HEK293 (cell line): ENCODE data around the gene TASOR2.
A peak's percentile ranks its signal among the peaks of the same experiment; 100 is the strongest.

ENCODE experiments used
- BCL6B ChIP-seq: fragments of 450-650 bp; formaldehyde crosslinking; IDR thresholded peaks from 2 replicates; pipeline ENCODE4 v1.5.1; 2017; ENCODE audit warnings: missing biosample characterization, missing genetic modification characterization
- GLIS1 ChIP-seq: fragments of 450-650 bp; formaldehyde crosslinking; IDR thresholded peaks from 2 replicates; pipeline ENCODE4 v1.5.1; 2016; ENCODE audit warnings: missing biosample characterization, missing genetic modification characterization
- HOXC10 ChIP-seq: sonication (generic); formaldehyde crosslinking; IDR thresholded peaks from 2 replicates; pipeline ENCODE4 v1.8.1; 2023; ENCODE audit warnings: mild to moderate bottlenecking, missing genetic modification reagents
- INSM2 ChIP-seq: fragments of 450-650 bp; formaldehyde crosslinking; IDR thresholded peaks from 2 replicates; pipeline ENCODE4 v1.5.1; 2016; ENCODE audit warnings: missing biosample characterization, missing genetic modification characterization
- KLF17 ChIP-seq: fragments of 450-650 bp; formaldehyde crosslinking; IDR thresholded peaks from 2 replicates; pipeline ENCODE4 v1.5.1; 2016; ENCODE audit warnings: missing biosample characterization, missing genetic modification characterization
- RBAK ChIP-seq: fragments of 450-650 bp; formaldehyde crosslinking; IDR thresholded peaks from 2 replicates; pipeline ENCODE4 v1.5.1; 2016; ENCODE audit warnings: missing biosample characterization, missing genetic modification characterization
- REPIN1 ChIP-seq: fragments of 450-650 bp; formaldehyde crosslinking; IDR thresholded peaks from 2 replicates; pipeline ENCODE4 v1.5.1; 2017; ENCODE audit warnings: missing biosample characterization, missing genetic modification characterization, low read depth
- SETDB1 ChIP-seq: IDR thresholded peaks from one replicate; pipeline ENCODE4 v1.6.1; 2017; ENCODE audit warnings: mild to moderate bottlenecking, low read length, moderate library complexity, mixed read lengths; ENCODE audit not compliant: insufficient read length
- YY1 ChIP-seq: fragments of 450-650 bp; formaldehyde crosslinking; IDR thresholded peaks from 2 replicates; pipeline ENCODE4 v1.5.1; 2018; ENCODE audit warnings: missing biosample characterization, missing genetic modification characterization
- ZBTB20 ChIP-seq: fragments of 450-650 bp; formaldehyde crosslinking; IDR thresholded peaks from 2 replicates; pipeline ENCODE4 v1.5.1; 2016; ENCODE audit warnings: missing biosample characterization, missing genetic modification characterization
- ZFP37 ChIP-seq: fragments of 450-650 bp; formaldehyde crosslinking; IDR thresholded peaks from 2 replicates; pipeline ENCODE4 v1.5.1; 2016; ENCODE audit warnings: missing biosample characterization, missing genetic modification characterization
- ZFP69B ChIP-seq: fragments of 450-650 bp; formaldehyde crosslinking; IDR thresholded peaks from 2 replicates; pipeline ENCODE4 v1.5.1; 2016; ENCODE audit warnings: missing biosample characterization, missing genetic modification characterization
- ZNF138 ChIP-seq: fragments of 450-650 bp; formaldehyde crosslinking; IDR thresholded peaks from 2 replicates; pipeline ENCODE4 v1.5.1; 2016; ENCODE audit warnings: missing biosample characterization, missing genetic modification characterization, borderline replicate concordance
- ZNF155 ChIP-seq: fragments of 450-650 bp; formaldehyde crosslinking; IDR thresholded peaks from 2 replicates; pipeline ENCODE4 v1.5.1; 2016; ENCODE audit warnings: missing biosample characterization, missing genetic modification characterization
- ZNF16 ChIP-seq: fragments of 450-650 bp; formaldehyde crosslinking; IDR thresholded peaks from 2 replicates; pipeline ENCODE4 v1.5.1; 2016; ENCODE audit warnings: low read depth, missing biosample characterization, missing genetic modification characterization
- ZNF175 ChIP-seq: fragments of 450-650 bp; formaldehyde crosslinking; IDR thresholded peaks from 2 replicates; pipeline ENCODE4 v1.5.1; 2016; ENCODE audit warnings: missing biosample characterization, missing genetic modification characterization
- ZNF24 ChIP-seq: fragments of 450-650 bp; formaldehyde crosslinking; IDR thresholded peaks from 2 replicates; pipeline ENCODE4 v1.5.1; 2016; ENCODE audit warnings: missing biosample characterization, missing genetic modification characterization
- ZNF274 ChIP-seq, 2 experiments: fragments of 200-500 bp in 1 of 2; fragments of 450-650 bp in 1 of 2; sonication (Bioruptor generic) in 1 of 2; formaldehyde crosslinking in 1 of 2; IDR thresholded peaks; 2 replicates each; pipeline versions ENCODE4 v1.5.1 to v1.6.1; 2014 to 2016; ENCODE audit warnings: borderline replicate concordance in 1 of 2, inconsistent platforms in 1 of 2, low read length in 1 of 2, missing biosample characterization in 1 of 2, missing genetic modification characterization in 1 of 2
- ZNF280D ChIP-seq: fragments of 450-650 bp; formaldehyde crosslinking; IDR thresholded peaks from 2 replicates; pipeline ENCODE4 v1.5.1; 2016; ENCODE audit warnings: missing biosample characterization, missing genetic modification characterization
- ZNF423 ChIP-seq: fragments of 450-650 bp; formaldehyde crosslinking; IDR thresholded peaks from 2 replicates; pipeline ENCODE4 v1.5.1; 2016; ENCODE audit warnings: missing biosample characterization, missing genetic modification characterization
- ZNF473 ChIP-seq: fragments of 450-650 bp; formaldehyde crosslinking; IDR thresholded peaks from 2 replicates; pipeline ENCODE4 v1.5.1; 2017; ENCODE audit warnings: missing biosample characterization, missing genetic modification characterization
- ZNF561 ChIP-seq: fragments of 450-650 bp; IDR thresholded peaks from 2 replicates; pipeline ENCODE4 v1.5.1; 2018; ENCODE audit warnings: missing biosample characterization, missing genetic modification characterization, borderline replicate concordance
- ZNF768 ChIP-seq: fragments of 450-650 bp; formaldehyde crosslinking; IDR thresholded peaks from 2 replicates; pipeline ENCODE4 v1.5.1; 2018; ENCODE audit warnings: missing biosample characterization, mild to moderate bottlenecking, missing genetic modification characterization
- ZNF776 ChIP-seq: fragments of 450-650 bp; formaldehyde crosslinking; IDR thresholded peaks from 2 replicates; pipeline ENCODE4 v1.5.0; 2017; ENCODE audit warnings: missing biosample characterization, missing genetic modification characterization, borderline replicate concordance
- ZNF777 ChIP-seq: fragments of 450-650 bp; formaldehyde crosslinking; IDR thresholded peaks from 2 replicates; pipeline ENCODE4 v1.5.1; 2017; ENCODE audit warnings: missing biosample characterization, missing genetic modification characterization, borderline replicate concordance
- ZNF837 ChIP-seq: fragments of 450-650 bp; formaldehyde crosslinking; IDR thresholded peaks from 2 replicates; pipeline ENCODE4 v1.5.1; 2016; ENCODE audit warnings: missing biosample characterization, missing genetic modification characterization
- ZSCAN23 ChIP-seq: fragments of 450-650 bp; formaldehyde crosslinking; IDR thresholded peaks from 2 replicates; pipeline ENCODE4 v1.5.1; 2016; ENCODE audit warnings: missing biosample characterization, missing genetic modification characterization
- ZXDB ChIP-seq: fragments of 450-650 bp; formaldehyde crosslinking; IDR thresholded peaks from 2 replicates; pipeline ENCODE4 v1.5.1; 2016; ENCODE audit warnings: missing biosample characterization, missing genetic modification characterization
- TF ChIP-seq, protein P1 (sequence below): fragments of 450-650 bp; formaldehyde crosslinking; IDR thresholded peaks from 2 replicates; pipeline ENCODE4 v1.5.1; 2016; ENCODE audit warnings: missing biosample characterization, missing genetic modification characterization
- TF ChIP-seq, protein P2 (sequence below): fragments of 450-650 bp; formaldehyde crosslinking; IDR thresholded peaks from 2 replicates; pipeline ENCODE4 v1.5.1; 2016; ENCODE audit warnings: missing biosample characterization, missing genetic modification characterization

The TASOR2 gene

DNA sequence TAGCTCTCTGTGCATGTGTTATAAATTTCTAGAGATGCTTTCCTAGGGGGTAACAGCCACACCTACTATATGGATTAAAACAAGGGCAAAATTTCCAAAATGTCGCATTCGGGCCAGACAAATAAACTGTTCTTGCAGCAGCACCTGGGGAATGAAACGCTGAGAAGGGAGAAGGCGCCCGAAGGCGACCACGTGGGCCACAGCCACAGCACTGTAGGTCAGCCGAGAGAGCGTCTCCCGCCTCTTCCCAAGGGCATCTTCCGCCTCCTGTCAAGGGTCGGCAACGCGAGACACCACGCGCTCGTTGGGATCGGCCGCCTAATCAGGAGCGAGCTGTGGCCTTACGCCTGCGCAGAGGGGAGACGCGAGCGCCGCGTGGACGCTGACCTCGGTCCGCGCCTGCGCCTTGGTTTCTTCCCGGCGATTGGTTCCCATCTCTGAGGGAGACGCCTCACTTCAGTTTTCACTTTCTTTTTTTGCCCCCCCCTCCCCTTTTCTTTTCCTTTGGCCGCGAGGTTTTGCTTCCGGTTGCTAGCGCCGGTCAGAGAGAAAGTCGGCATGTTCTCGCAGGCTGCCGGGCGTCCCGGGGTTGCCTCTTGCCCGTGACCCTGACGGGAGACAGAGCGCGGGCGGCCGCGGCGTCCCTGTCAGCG is at the start of gene TASOR2 (continued):
- TF ChIP-seq INSM2 (tag by site-specific recombination): 0 out of 2 replicates have a peak, but pooled peaks have one; percentile 17
- no peak for TF ChIP-seq ZNF175 (tag by site-specific recombination)
- TF ChIP-seq HOXC10 (CRISPR knock-in tag): no peak
- TF ChIP-seq ZNF473 (tag by site-specific recombination): no peak
- no peak for TF ChIP-seq ZNF155 (tag by site-specific recombination)
- TF ChIP-seq BCL6B (tag by site-specific recombination): no peak
- no peak for TF ChIP-seq ZBTB20 (tag by site-specific recombination)
- TF ChIP-seq ZNF561: peak; percentile 77; the same call in 1 of the 2 replicates
- TF ChIP-seq ZFP37 (tag by site-specific recombination): 0 out of 2 replicates have a peak, but pooled peaks have one; percentile 34
- peak; percentile 90 for TF ChIP-seq ZXDB (tag by site-specific recombination)
- TF ChIP-seq ZNF768 (tag by site-specific recombination): no peak
- TF ChIP-seq ZNF16 (tag by site-specific recombination): no peak
- peak; percentile 72 for TF ChIP-seq ZFP69B (tag by site-specific recombination)
- no peak for TF ChIP-seq ZNF274 (IDR thresholded peaks at IDR 0.05; ENCODE audit: low read length)
- no peak for TF ChIP-seq ZNF274 (tag by site-specific recombination; IDR thresholded peaks at IDR 0.05; ENCODE audit: borderline replicate concordance)
- TF ChIP-seq, protein P1, sequence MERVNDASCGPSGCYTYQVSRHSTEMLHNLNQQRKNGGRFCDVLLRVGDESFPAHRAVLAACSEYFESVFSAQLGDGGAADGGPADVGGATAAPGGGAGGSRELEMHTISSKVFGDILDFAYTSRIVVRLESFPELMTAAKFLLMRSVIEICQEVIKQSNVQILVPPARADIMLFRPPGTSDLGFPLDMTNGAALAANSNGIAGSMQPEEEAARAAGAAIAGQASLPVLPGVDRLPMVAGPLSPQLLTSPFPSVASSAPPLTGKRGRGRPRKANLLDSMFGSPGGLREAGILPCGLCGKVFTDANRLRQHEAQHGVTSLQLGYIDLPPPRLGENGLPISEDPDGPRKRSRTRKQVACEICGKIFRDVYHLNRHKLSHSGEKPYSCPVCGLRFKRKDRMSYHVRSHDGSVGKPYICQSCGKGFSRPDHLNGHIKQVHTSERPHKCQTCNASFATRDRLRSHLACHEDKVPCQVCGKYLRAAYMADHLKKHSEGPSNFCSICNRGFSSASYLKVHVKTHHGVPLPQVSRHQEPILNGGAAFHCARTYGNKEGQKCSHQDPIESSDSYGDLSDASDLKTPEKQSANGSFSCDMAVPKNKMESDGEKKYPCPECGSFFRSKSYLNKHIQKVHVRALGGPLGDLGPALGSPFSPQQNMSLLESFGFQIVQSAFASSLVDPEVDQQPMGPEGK (tag by site-specific recombination): 0 out of 2 replicates have a peak, but pooled peaks have one; percentile 51
- TF ChIP-seq ZNF138 (tag by site-specific recombination): no peak
- peak; percentile 65 for TF ChIP-seq KLF17 (tag by site-specific recombination)
- TF ChIP-seq ZNF280D: no peak
- no peak for TF ChIP-seq ZNF423 (tag by site-specific recombination)
- TF ChIP-seq YY1: peak; percentile 48; the same call in 1 of the 2 replicates
- TF ChIP-seq ZNF837 (tag by site-specific recombination): no peak
- TF ChIP-seq ZNF24 (tag by site-specific recombination): peak; percentile 68; the same call in 1 of the 2 replicates
- TF ChIP-seq, protein P2, sequence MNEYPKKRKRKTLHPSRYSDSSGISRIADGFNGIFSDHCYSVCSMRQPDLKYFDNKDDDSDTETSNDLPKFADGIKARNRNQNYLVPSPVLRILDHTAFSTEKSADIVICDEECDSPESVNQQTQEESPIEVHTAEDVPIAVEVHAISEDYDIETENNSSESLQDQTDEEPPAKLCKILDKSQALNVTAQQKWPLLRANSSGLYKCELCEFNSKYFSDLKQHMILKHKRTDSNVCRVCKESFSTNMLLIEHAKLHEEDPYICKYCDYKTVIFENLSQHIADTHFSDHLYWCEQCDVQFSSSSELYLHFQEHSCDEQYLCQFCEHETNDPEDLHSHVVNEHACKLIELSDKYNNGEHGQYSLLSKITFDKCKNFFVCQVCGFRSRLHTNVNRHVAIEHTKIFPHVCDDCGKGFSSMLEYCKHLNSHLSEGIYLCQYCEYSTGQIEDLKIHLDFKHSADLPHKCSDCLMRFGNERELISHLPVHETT: 0 out of 2 replicates have a peak, but pooled peaks have one; percentile 41
- no peak for TF ChIP-seq REPIN1 (tag by site-specific recombination)
- no peak for TF ChIP-seq ZNF777
- TF ChIP-seq ZSCAN23 (tag by site-specific recombination): no peak
- TF ChIP-seq GLIS1 (tag by site-specific recombination): peak; percentile 55
- peak; percentile 89 for TF ChIP-seq SETDB1
- no peak for TF ChIP-seq RBAK (tag by site-specific recombination)
- no peak for TF ChIP-seq ZNF776 (tag by site-specific recombination)
